OCI-LY3 (cell line): Measurements from ENCODE around the gene PFKFB4.
"Not testable (repeated sequence)": the region's sequence is repeated elsewhere in the genome, so short reads cannot be mapped to it uniquely, and the experiment has no call there.

Experiments
- H2AFZ ChIP-seq: fragments of 200-600, 300-600 bp; shearing (Covaris generic); 2 replicates; pipeline ENCODE4 v1.6.0; 2014; ENCODE audit warnings: antibody characterized with exemption, low read depth, low read length
- H3K27ac ChIP-seq: fragments of 200-600, 300-600 bp; sonication (generic); 2 replicates; pipeline ENCODE4 v1.5.1; 2014; ENCODE audit warnings: mild to moderate bottlenecking, low read length, moderate library complexity, mixed read lengths
- H3K27me3 ChIP-seq: fragments of 200-600, 300-600 bp; sonication (generic); 2 replicates; pipeline ENCODE4 v1.6.1; 2014; ENCODE audit warnings: low read depth, low read length, mixed read lengths
- H3K36me3 ChIP-seq: fragments of 200-600, 300-600 bp; sonication (generic); replicated peaks from 2 replicates; pipeline ENCODE3; 2014; ENCODE audit warnings: low read depth, low read length, mixed read lengths
- H3K4me1 ChIP-seq: fragments of 300-600, 200-600 bp; sonication (generic); 2 replicates; pipeline ENCODE4 v1.6.1; 2014; ENCODE audit warnings: low read length, mixed read lengths
- H3K4me2 ChIP-seq: fragments of 200-600, 300-600 bp; sonication (generic); 2 replicates; pipeline ENCODE4 v1.6.1; 2014; ENCODE audit warnings: low read length, mixed read lengths
- H3K4me3 ChIP-seq: fragments of 300-600, 200-600 bp; sonication (generic); 2 replicates; pipeline ENCODE4 v1.5.1; 2014; ENCODE audit warnings: antibody characterized with exemption, mild to moderate bottlenecking, low read length, moderate library complexity
- H3K79me2 ChIP-seq: fragments of 300-600, 200-600 bp; shearing (Covaris generic); 2 replicates; pipeline ENCODE4 v1.6.1; 2014; ENCODE audit warnings: mild to moderate bottlenecking, low read length, mixed read lengths
- H3K9ac ChIP-seq: fragments of 300-600, 200-600 bp; shearing (Covaris generic); 2 replicates; pipeline ENCODE4 v1.6.0; 2014; ENCODE audit warnings: mild to moderate bottlenecking, low read length, moderate library complexity
- H3K9me3 ChIP-seq: fragments of 200-600, 300-600 bp; shearing (Covaris generic); 2 replicates; pipeline ENCODE4 v1.6.1; 2014; ENCODE audit warnings: low read length, mixed read lengths; ENCODE audit not compliant: insufficient read depth
- H4K20me1 ChIP-seq: fragments of 200-600, 300-600 bp; sonication (generic); 2 replicates; pipeline ENCODE4 v1.6.1; 2016; ENCODE audit warnings: low read length, mixed read lengths; ENCODE audit not compliant: insufficient read depth
- EZH2phosphoT487 ChIP-seq: fragments of 200-600 bp; shearing (Covaris generic); IDR thresholded peaks from 2 replicates; pipeline ENCODE4 v1.6.1; 2018; ENCODE audit warnings: antibody characterized with exemption, mixed run types, low read depth
- TF ChIP-seq, protein P1 (sequence below): fragments of 200-600, 300-600 bp; sonication (generic); IDR thresholded peaks from 2 replicates; pipeline ENCODE4 v1.5.1; 2014; ENCODE audit warnings: antibody characterized with exemption, low read length, low read depth

Gene PFKFB4

DNA sequence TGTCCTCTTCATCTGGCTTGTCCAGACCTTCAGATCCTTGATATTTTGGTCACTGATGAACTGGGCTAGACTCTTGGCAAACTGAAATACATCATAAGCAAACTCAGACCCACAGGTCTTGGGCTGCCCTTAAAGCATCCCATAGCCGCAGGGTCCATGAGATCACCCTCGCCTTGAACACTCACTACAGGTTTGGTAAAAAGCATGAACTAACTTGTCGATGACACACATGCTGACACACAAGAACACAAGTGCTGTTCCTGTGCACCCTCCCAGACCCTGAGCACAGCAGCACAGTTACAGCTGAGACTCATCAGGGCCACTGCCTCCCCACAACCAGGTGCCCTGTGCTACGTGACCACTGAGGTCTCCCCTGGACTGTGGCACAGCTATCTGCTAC lies 21.0 kb downstream of the PFKFB4 start:
- Histone ChIP-seq H3K4me2 (no peak overlapping the region), H2AFZ (no peak overlapping the region), H3K36me3 (peaks cover 70% of the 10 kb centered on the region), H3K27ac (no peak overlapping the region), H3K9ac (no peak overlapping the region), H3K4me3 (no peak overlapping the region), H3K27me3 (no peaks in the 10 kb centered on the region), H4K20me1 (peaks cover 15% of the 10 kb centered on the region; the same call in 1 of the 2 replicates), H3K79me2 (no peaks in the 10 kb centered on the region), H3K9me3 (no peaks in the 10 kb centered on the region), H3K4me1 (no peaks in the 10 kb centered on the region)
- TF ChIP-seq, protein P1, sequence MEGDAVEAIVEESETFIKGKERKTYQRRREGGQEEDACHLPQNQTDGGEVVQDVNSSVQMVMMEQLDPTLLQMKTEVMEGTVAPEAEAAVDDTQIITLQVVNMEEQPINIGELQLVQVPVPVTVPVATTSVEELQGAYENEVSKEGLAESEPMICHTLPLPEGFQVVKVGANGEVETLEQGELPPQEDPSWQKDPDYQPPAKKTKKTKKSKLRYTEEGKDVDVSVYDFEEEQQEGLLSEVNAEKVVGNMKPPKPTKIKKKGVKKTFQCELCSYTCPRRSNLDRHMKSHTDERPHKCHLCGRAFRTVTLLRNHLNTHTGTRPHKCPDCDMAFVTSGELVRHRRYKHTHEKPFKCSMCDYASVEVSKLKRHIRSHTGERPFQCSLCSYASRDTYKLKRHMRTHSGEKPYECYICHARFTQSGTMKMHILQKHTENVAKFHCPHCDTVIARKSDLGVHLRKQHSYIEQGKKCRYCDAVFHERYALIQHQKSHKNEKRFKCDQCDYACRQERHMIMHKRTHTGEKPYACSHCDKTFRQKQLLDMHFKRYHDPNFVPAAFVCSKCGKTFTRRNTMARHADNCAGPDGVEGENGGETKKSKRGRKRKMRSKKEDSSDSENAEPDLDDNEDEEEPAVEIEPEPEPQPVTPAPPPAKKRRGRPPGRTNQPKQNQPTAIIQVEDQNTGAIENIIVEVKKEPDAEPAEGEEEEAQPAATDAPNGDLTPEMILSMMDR = no peak
- no peak for TF ChIP-seq EZH2phosphoT487

DNA sequence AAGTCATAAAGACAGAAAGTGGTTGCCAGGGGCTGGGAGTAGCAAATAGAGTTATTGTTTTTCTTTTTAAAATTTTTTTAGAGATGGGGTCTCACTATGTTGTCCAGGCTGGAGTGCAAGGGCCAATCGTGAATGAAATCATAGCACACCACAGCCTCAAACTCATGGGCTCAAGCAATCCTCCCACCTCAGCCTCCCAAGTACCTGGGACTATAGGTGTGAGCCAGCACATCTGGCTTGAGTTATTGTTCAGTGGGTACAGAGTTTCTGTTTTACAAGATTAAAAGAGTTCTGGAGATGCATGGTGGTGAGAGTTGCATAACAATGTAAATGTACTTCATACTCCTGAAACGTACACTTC lies 23.6 kb downstream of the PFKFB4 start:
- H4K20me1 ChIP-seq = peaks cover under 1% of the 10 kb centered on the region; the same call in 1 of the 2 replicates
- no peak overlapping the region for H3K4me3 ChIP-seq
- no peak overlapping the region for H3K9ac ChIP-seq
- no peak overlapping the region for H3K4me2 ChIP-seq
- no peaks in the 10 kb centered on the region for H3K79me2 ChIP-seq
- no peak for TF ChIP-seq EZH2phosphoT487
- TF ChIP-seq, protein P1 = no peak
- H3K27me3 ChIP-seq = no peaks in the 10 kb centered on the region
- H3K9me3 ChIP-seq = no peaks in the 10 kb centered on the region
- no peak overlapping the region for H2AFZ ChIP-seq
- H3K4me1 ChIP-seq = no peaks in the 10 kb centered on the region
- H3K36me3 ChIP-seq = peaks cover 62% of the 10 kb centered on the region
- no peak overlapping the region for H3K27ac ChIP-seq

DNA sequence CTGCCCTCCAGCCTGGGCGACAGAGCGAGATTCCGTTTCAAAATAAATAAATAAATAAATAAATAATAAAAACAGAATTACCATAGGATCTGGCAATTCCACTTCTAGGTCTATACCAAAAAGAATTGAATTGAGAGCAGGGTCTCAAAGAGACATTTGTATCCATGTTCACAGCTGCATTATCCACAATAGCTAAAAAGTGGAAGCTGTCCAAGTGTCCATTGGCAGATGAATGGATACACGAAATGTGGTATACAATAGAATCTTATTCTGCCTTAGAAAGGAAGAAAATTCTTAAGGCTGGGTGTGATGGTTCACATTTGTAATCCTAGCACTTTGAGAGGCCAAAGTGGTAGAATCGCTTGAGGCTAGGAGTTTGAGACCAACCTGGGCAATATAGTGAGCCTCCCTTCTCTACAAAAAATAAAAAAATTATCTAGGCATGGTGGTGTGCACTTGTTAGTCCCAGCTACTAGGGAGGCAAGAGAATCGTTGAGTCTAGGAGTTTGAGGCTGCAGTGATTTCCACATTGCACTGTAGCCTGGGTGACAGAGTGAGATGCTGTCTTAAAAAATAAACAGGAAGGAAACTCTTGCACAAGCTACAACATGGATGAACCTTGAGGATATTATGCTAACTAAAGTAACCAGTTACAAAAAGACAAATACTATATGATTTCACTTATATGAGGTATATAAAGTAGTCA lies 24.2 kb downstream of the PFKFB4 start:
- peaks cover 62% of the 10 kb centered on the region for H3K36me3 ChIP-seq
- no peak overlapping the region for H3K4me2 ChIP-seq
- H3K79me2 ChIP-seq = no peaks in the 10 kb centered on the region
- H3K4me3 ChIP-seq = no peak overlapping the region
- no peaks in the 10 kb centered on the region for H3K27me3 ChIP-seq
- H4K20me1 ChIP-seq = no peaks in the 10 kb centered on the region; the same call in 1 of the 2 replicates
- TF ChIP-seq, protein P1 = no peak
- no peak for TF ChIP-seq EZH2phosphoT487
- no peak overlapping the region for H3K9ac ChIP-seq
- no peak overlapping the region for H3K27ac ChIP-seq
- H2AFZ ChIP-seq = no peak overlapping the region
- no peaks in the 10 kb centered on the region for H3K4me1 ChIP-seq
- H3K9me3 ChIP-seq = no peaks in the 10 kb centered on the region

DNA sequence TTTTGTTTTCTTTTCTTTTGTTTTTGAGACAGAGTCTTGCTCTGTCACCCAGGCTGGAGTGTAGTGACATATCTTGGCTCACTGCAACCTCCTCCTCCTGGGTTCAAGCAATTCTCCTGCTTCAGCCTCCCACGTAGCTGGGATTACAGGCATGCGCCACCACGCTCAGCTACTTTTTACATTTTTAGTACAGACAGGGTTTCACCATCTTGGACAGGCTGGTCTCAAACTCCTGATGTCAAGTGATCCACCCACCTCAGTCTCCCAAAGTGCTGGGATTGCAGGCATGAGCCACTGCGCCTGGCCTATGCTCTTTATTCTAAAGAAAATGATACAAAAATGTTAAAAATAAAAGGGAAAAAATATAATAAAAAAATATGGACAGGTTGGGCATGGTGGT lies 25.9 kb downstream of the PFKFB4 start:
- H2AFZ ChIP-seq, H3K27ac ChIP-seq, H3K4me1 ChIP-seq, H3K27me3 ChIP-seq, H3K4me3 ChIP-seq, H3K9ac ChIP-seq, H3K9me3 ChIP-seq, H3K4me2 ChIP-seq, H4K20me1 ChIP-seq, H3K79me2 ChIP-seq: not testable (repeated sequence)
- H3K36me3 ChIP-seq = peaks cover 58% of the 10 kb centered on the region
